Endothelial cell (in vitro differentiated cells): Measurements from ENCODE around the gene GPD2. TPM values are rescaled to one million over a fixed set of nuclear protein-coding genes. Genes with fewer than 3 reads are reported as not detected.
"Not testable (repeated sequence)": the region's sequence is repeated elsewhere in the genome, so short reads cannot be mapped to it uniquely, and the experiment has no call there.

Source experiments
- DNase-seq: peaks from one replicate; pipeline ENCODE4 v3.0.0; 2021; ENCODE audit warnings: low spot score
- H3K27ac Mint-ChIP-seq: one replicate; pipeline ENCODE4 v1.8.0; 2021; ENCODE audit warnings: mixed read lengths, inconsistent platforms; ENCODE audit not compliant: unreplicated experiment
- H3K27me3 Mint-ChIP-seq: one replicate; pipeline ENCODE4 v1.8.0; 2021; ENCODE audit warnings: mild to moderate bottlenecking, moderate library complexity, mixed read lengths, inconsistent platforms; ENCODE audit not compliant: unreplicated experiment
- H3K36me3 Mint-ChIP-seq: one replicate; pipeline ENCODE4 v1.8.0; 2021; ENCODE audit warnings: mild to moderate bottlenecking, low read depth, mixed read lengths, inconsistent platforms; ENCODE audit not compliant: unreplicated experiment
- H3K4me1 Mint-ChIP-seq: one replicate; pipeline ENCODE4 v1.8.0; 2021; ENCODE audit warnings: mild to moderate bottlenecking, mixed read lengths, inconsistent platforms; ENCODE audit not compliant: unreplicated experiment
- H3K4me3 Mint-ChIP-seq: one replicate; pipeline ENCODE4 v1.8.0; 2021; ENCODE audit warnings: mild to moderate bottlenecking, mixed read lengths, inconsistent platforms; ENCODE audit not compliant: unreplicated experiment
- H3K9me3 Mint-ChIP-seq: one replicate; pipeline ENCODE4 v1.8.0; 2021; ENCODE audit warnings: mixed read lengths, inconsistent platforms; ENCODE audit not compliant: unreplicated experiment
- CTCF ChIP-seq: fragments of 200-600 bp; sonication (generic); IDR thresholded peaks from one replicate; pipeline ENCODE4 v1.5.0; 2021; ENCODE audit warnings: antibody characterized with exemption; ENCODE audit not compliant: unreplicated experiment
- total RNA-seq: library from RNA; stranded (reverse); fragmentation: NEBNext Ultra II Directional; extraction: Animal tissue kit (Norgen Biotek cat#: 25700); gene quantifications from one replicate; pipeline ENCODE4 v1.2.1, GENCODE V29; 2021; ENCODE audit not compliant: unreplicated experiment

Gene GPD2
- total RNA-seq, 1 donor from 2014 or later, result 38.3 TPM

- no peaks in the 10 kb centered on the region for H3K27me3 Mint-ChIP-seq
- H3K4me3 Mint-ChIP-seq, result no peak overlapping the region
- H3K27ac Mint-ChIP-seq, result no peak overlapping the region
- TF ChIP-seq CTCF, result no peak
- H3K36me3 Mint-ChIP-seq, result no peaks in the 10 kb centered on the region
- no peaks in the 10 kb centered on the region for H3K4me1 Mint-ChIP-seq
- no peaks in the 10 kb centered on the region for H3K9me3 Mint-ChIP-seq
- no peak for DNase-seq
Observed at GRCh38 chr2:156615836-156616322, 179.7 kb downstream of the GPD2 start.

- DNase-seq, H3K4me1 Mint-ChIP-seq, H3K36me3 Mint-ChIP-seq, H3K27ac Mint-ChIP-seq, H3K9me3 Mint-ChIP-seq, H3K4me3 Mint-ChIP-seq, H3K27me3 Mint-ChIP-seq: not testable (repeated sequence)
Observed at GRCh38 chr2:156618071-156618470, 181.9 kb downstream of the GPD2 start.

- no peaks in the 10 kb centered on the region for H3K4me1 Mint-ChIP-seq
- no peaks in the 10 kb centered on the region for H3K36me3 Mint-ChIP-seq
- H3K4me3 Mint-ChIP-seq, result no peak overlapping the region
- H3K27me3 Mint-ChIP-seq, result no peaks in the 10 kb centered on the region
- no peak overlapping the region for H3K27ac Mint-ChIP-seq
- no peak for TF ChIP-seq CTCF
- no peak for DNase-seq
- no peaks in the 10 kb centered on the region for H3K9me3 Mint-ChIP-seq
Observed at GRCh38 chr2:156619021-156619539, 182.9 kb downstream of the GPD2 start.

GRCh38 chr2:156622491-156622890, 186.3 kb downstream of the GPD2 start:
- Mint-ChIP-seq H3K36me3 (no peaks in the 10 kb centered on the region), H3K4me3 (no peak overlapping the region), H3K27ac (no peak overlapping the region), H3K9me3 (no peaks in the 10 kb centered on the region), H3K27me3 (no peaks in the 10 kb centered on the region), H3K4me1 (no peaks in the 10 kb centered on the region)
- no peak for TF ChIP-seq CTCF
- DNase-seq, result no peak

GRCh38 chr2:156625360-156626170, 189.4 kb downstream of the GPD2 start:
- no peak for DNase-seq
- Mint-ChIP-seq H3K4me1 (no peaks in the 10 kb centered on the region), H3K36me3 (no peaks in the 10 kb centered on the region), H3K4me3 (no peak overlapping the region), H3K9me3 (no peaks in the 10 kb centered on the region), H3K27ac (no peak overlapping the region), H3K27me3 (no peaks in the 10 kb centered on the region)
- no peak for TF ChIP-seq CTCF
